NCI-H1092 (cell line): Measurements from ENCODE around the gene NTSR1.

Experiments
- DNase-seq: peaks from one replicate; lab custom pipeline; 2025; lab: John Stamatoyannopoulos, UW

The NTSR1 gene

DNA sequence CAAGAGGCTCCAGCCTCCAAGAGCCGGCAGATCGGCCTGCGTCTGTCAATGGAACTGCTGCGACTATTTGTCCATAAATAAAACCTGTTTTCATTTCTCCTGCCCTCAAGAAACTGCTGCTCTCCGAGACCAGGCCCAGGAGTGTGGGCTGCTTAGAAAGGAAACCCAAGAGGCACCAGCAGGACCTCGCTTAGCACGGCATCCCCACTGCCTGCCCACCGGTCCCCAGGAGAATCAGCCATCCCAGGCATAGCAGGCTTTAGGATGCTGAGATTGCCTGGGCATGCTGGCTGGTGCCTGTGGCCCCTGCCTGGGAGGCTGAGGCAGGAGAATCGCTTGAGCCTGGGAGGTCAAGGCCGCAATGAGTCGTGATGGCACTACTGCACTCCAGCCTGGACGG, 17.6 kb downstream of the NTSR1 start:
- DNase-seq: no peak

- no peak for DNase-seq
Measured at GRCh38 chr20:62726716-62727583, 18.3 kb downstream of the NTSR1 start.

DNA sequence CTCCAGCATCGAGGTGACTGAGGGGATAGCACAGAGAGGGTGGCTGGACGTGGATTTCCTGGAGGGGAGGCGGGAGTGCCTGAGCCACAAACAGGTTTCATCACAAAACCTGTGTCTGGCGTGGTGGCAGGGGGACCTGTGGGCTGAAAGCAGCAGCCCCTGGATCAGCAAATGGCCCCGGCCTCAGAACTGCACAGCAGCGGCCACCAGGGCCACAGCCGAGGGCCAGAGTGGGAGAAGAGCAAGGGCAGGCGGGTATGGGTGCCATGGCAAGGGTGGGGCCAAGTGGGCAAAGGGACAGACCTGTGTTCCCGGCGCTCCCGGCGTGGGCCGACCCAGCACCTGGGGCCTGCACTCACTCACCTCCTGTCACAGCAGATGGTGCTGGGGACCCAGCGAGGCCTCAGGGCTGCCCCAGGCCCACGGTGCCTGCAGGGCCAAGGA, 19.0 kb downstream of the NTSR1 start:
- no peak for DNase-seq

GRCh38 chr20:62728028-62728780, 19.6 kb downstream of the NTSR1 start:
- no peak for DNase-seq

DNA sequence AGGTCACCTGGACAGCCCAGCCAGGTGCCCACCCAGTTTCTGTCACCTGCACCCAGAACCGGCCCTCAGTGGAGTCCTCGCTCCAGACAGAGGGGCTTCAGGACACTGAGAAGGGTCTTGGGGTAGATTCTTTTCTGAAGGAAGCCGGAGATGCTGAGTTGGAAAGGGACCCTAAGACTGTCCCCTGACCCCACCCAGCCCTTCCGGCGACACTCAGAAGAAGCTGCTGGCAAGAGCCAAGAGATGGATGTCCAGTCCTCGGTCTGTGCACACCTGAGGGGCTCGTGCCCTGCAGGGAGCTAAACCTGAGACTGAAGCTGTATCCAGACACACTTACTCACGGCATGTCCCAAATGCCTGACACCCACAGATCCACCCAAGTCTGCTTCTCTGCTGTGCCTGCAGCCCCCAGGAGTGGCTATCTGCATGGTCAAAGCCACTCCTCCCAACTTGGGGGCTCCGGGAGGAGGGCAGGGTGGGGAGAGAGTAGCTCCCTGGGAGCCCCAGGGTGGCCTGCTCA, 20.2 kb downstream of the NTSR1 start:
- DNase-seq: no peak

- DNase-seq: no peak
Measured at GRCh38 chr20:62730481-62730880, 21.8 kb downstream of the NTSR1 start.

DNA sequence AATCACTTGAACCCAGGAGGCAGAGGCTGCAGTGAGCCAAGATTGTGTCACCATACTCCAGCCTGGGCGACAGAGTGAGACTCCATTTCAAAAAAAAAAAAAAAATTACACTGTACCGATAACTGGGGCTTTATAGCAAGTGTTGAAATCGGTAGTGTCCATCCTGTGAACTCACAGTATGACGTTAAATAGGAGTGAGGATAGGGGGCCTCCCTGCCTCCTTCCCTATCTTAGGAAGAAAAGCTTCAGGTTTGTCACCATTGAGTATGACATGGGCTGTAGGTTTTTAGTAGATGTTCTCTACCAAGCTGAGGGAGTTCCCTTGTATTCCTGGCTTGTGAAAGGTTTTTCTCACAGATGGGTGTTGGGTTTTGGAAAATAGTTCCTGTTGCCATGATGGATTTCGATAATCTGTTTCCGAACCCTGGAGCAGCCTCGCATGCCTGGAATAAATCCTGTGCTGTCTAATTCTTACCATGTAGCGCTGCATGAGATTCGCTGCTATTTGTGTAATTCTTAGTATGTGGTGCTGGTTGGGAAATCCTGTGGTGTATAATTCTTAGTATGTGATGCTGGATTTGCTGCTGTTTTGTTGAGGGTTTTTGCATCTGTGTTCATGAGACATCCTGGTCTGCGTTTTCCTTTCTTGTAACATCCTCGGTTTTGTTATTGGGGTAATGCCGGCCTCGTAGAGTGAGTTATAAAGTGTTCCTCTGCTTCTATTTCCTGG, 23.6 kb downstream of the NTSR1 start:
- DNase-seq: no peak

DNA sequence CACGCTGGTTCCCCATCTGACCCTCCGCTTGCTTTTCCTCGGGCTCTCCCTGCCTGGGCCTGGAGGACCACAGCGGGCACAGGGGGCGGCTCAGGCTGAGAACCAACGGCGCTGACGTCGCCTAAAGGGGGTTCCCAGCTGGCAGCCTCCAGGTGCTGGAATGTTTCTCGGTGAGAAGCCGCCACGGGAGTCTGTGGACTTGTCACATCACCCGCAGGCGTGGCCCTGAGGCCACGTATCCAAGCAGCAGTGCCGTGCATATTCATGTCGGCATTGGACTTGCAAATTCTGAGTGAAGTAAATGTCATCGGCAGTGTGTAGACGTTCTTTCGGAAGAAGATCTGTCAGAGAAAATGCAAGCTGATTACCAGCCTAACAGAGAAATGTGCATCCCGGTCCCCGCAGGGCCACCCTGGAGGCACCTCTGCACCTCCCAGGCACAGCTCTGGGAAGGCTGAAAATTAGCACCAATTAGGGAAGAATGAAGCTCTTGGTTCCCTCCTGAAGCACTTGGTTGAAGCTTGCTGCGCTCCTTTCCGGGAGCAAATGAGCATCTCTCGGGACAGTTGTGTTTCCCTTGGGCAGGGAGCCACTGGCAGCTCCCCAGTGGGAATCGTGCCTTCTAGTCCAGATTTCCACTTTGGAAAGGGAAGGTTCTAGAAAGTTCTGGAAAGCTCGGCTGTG, 24.3 kb downstream of the NTSR1 start:
- no peak for DNase-seq

- no peak for DNase-seq
Measured at GRCh38 chr20:62733526-62733842, 24.8 kb downstream of the NTSR1 start.

- DNase-seq: no peak
Measured at GRCh38 chr20:62733891-62734290, 25.3 kb downstream of the NTSR1 start.

GRCh38 chr20:62734326-62734725, 25.7 kb downstream of the NTSR1 start:
- DNase-seq: no peak

GRCh38 chr20:62734881-62735280, 26.2 kb downstream of the NTSR1 start:
- DNase-seq: no peak

- no peak for DNase-seq
Measured at GRCh38 chr20:62735331-62735821, 26.7 kb downstream of the NTSR1 start.

- no peak for DNase-seq
Measured at GRCh38 chr20:62736026-62736406, 27.4 kb downstream of the NTSR1 start.

DNA sequence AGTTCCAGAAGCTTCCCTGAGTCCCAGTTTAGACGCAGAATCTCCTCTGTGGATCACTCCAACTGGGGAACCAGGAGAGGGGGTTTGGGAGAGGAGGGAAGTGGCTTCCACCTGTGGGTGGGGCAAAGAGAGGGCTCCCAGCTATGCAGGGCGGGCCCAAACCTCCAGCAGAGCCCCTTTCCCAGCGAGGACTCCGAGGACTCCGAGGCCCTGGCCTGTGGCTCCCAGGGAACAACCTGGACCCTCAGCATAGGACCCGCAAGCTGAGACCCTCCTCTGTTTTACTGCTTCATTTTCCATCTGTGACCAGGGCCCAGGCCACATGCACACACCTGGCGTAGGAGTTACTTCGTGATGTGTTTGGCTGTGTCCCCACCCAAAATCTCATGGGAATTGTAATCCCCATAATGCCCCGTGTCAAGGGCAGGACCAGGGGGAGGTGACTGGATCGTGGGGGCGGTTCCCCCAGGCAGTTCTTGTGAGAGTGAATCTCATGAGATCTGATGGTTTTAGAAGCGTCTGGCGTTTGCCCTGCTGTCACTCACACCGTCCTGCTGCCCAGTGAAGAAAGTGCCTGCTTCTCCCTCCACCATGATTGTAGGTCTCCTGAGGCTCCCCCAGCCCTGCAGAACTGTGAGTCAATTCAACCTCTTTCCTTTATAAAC, 27.9 kb downstream of the NTSR1 start:
- DNase-seq: no peak

DNA sequence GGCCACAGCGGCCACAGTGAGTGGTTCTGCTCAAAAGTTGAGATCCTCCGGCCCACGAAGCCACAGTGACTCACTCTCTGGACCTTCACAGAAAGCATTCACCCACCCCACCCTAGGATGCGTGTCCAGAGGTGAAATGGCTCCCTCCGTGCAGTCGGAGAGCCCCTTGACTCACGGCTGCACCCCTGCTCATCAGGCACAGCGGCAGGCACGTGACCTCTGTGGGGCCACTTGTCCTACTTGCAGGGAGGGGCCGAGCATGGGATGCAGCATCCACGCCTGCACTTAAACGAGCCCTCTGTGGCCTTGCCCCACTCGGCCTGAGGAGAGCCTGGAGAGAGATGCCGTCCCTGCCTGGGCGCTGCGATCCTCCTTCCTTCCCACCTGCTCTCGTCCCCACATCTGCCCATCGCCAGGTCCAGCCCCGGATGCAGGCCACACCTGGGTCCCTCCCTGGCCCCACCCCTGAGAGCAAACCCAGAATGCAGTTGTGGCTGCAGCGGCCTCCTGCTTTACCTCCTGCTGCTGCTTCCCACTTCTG, 28.7 kb downstream of the NTSR1 start:
- DNase-seq: no peak

GRCh38 chr20:62738025-62738881, 29.6 kb downstream of the NTSR1 start:
- no peak for DNase-seq

DNA sequence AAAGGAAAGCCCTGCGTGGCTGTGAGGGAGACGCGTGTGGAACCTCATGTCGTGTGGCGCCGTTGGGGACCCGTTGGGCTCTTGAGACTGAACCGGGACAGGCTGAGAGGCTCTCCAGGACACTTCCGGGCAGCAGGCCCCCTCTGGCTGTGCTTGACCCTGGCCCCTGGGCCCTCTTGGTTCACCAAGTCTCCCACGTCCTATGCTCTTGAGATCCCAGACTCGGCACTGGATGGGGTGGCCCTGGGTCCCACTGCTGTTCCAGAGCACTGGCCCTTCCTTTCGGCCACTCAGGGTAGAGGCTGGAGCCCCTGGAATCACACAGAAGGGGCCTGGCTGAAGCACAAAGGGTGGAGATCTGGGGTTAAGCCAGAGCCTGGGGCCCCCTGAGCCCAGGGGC, 30.4 kb downstream of the NTSR1 start:
- DNase-seq: no peak

- no peak for DNase-seq
Measured at GRCh38 chr20:62739581-62740285, 31.1 kb downstream of the NTSR1 start.
